ENCODE results near the gene ZNF80.

DNA sequence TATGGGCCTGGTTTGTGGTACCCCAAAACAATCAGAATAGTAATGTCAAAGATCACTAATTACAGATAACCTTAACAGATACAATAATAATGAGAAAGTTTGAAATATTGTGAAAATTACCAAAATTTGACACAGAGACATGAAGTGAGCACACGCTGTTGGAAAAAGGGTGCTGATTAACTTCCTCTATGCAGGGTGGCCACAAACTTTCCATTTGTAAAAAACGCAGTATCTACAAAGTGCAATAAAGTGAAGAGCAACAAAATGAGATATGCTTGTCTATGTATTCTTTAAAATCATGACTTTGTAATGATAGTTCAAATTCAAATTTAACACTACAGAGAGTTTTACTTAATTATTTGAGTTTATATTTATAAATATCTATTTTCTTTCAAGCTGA is 48.9 kb upstream of the ZNF80 start:
- no peak for TF ChIP-seq POLR2AphosphoS5 (IDR thresholded peaks at IDR 0.05)
- TF ChIP-seq CTCF (IDR thresholded peaks at IDR 0.05), result no peak
- TF ChIP-seq POLR2A (IDR thresholded peaks at IDR 0.05), result no peak

Data from upper lobe of left lung (tissue), 4 donors.